Medulla oblongata (tissue), 1 donor: ENCODE results near the gene ZNF749.

Experiments
- DNase-seq: peaks from one replicate; pipeline ENCODE4 v3.0.0-alpha.2; 2015; ENCODE audit errors: extremely low spot score

ZNF749 gene

DNA sequence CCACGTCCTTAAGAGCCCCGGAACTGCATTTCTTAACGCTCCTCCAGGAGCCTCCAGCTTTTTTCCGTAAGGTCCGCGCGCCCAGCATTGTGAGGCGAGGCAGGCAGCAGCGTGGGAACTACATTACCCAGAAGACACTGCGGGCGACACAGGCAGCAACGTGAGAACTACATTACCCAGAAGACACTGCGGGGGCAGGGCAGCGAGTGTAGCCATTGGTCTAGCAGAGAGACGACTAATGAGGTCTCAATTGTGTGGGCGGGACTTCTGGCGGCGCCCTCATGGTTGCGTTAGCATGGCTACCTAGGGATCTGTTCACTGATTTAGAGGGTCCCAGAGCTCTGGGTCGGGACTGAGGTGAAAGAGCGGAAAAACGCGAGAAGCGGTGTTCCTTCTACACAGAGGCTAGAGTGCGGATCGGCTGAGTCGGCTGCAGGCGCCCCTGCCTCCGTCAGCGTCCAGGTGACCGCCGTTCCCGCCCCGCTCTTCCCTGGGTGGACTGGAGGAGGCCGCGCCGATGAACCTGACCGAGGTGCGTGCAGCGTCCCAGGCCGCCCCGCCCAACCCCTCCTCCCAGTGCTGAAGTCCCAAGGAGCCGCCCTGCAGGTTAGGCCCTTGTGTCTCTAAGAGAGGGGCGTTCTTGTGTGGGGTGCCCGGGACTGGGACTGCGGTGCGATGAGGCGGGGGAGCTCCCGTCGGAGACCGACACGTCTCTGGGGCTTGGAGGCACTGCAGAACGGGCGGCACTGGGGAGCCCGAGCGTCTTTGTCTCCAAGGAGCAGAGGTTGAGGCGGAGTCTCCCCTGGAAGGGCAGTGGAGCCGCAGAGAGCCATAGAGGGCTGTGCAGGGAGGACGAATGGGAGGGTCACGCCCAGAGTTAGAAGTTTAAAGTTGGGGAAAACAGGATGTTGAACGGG, at the start of gene ZNF749:
ZNF749 (plus strand) TSS at position 264 of the 917 bp plus-strand sequence; CDS start at position 518, 254 bp downstream.
- DNase-seq: peak; percentile 99

DNA sequence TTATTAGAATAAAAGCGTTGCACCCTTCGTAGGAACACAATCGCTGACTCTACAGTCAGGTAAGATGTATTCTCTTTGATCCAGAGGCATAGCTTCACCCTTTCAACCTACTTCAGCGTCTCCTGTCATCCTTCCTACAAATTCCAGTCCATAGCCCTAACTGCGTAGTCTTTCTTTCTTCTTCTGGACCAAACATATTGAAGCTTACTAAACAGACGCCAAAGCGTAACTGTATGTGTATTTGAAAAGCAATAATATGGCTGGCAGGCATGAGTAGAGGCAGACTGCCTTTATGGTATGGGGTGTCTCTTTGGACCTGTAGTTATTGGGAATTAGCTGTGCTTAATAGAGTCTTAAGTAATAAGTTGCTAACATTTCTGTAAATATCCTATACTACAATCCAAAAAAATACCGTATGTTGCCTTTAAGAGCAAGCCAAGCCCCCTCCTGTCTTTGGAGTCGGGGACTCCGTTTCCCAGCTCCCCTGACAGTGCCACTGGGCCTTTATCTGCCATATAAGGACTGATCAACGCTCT, 45.9 kb upstream of the ZNF749 start:
- DNase-seq: no peak

DNA sequence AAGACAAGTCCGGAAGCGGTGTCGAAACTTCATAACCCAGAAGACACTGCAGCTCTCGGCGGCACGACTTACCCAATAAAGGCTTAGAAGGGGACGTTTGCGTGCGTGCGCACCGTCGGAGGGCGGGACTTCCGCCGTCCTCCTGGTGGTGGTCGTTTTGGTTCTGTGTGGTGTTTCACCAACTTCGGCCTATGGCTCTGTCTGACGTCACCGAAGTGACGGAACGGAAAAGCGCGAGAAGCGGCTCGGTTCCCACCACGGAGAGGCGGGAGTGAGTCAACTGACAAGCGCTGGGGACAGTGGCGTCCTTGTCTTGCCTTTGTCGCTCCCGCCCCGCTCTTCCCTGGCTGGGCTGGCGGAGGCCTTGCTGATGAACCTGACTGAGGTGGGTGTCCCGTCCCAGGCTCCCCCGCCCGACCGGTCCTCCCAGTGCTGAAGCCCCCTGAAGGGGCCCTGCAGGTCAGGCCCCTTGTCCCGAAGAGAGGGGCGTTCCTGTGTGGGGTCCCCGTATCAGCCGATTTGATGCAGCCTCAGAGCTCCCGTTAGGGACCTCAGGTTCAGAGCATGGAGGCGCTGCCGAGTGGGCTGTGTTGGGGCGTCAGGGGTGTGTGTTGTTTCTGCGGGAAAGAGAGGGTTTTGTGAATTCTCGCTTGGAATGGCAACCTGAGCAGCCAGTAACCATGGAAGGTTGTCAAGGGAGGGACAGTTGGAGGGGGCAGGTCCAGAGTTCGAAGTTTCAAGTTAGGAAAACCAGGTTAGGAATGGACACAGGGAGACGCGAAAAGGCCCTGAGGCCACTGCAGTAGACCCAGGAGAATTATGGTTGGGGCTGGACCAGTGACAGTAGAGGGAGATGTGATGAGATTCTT, 45.2 kb upstream of the ZNF749 start, which contains the start of gene ZNF548:
ZNF548 (plus strand) TSS at position 125 of the 869 bp plus-strand sequence; CDS start at position 371, 246 bp downstream.
- peak; percentile 99 for DNase-seq

DNA sequence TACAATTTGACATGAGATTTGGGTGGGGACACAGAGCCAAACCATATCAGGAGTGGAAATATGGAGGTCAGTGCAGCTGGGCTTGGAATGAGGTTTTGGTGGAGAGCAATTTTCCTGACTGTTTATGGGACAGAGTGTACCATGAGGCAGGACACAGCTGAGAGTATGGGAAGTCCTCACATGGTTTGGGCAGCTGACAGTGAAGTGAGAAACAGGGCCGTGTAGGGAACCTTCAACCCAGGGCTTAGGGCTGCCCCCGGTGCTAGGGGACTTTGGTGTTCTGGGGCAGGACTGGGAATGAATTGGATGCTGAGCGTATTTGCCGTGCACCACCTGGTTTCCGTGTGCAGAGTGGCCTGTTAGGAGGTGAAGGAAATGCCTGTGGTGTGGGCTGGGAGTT, 39.4 kb upstream of the ZNF749 start:
- no peak for DNase-seq

DNA sequence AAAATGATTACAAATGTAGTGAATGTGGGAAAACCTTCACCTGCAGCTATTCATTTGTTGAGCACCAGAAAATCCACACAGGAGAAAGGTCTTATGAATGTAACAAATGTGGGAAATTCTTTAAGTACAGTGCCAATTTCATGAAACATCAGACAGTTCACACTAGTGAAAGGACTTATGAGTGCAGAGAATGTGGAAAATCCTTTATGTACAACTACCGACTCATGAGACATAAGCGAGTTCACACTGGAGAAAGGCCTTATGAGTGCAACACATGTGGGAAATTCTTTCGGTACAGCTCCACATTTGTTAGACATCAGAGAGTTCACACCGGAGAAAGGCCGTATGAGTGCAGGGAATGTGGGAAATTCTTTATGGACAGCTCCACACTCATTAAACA, 36.3 kb upstream of the ZNF749 start:
- no peak for DNase-seq

DNA sequence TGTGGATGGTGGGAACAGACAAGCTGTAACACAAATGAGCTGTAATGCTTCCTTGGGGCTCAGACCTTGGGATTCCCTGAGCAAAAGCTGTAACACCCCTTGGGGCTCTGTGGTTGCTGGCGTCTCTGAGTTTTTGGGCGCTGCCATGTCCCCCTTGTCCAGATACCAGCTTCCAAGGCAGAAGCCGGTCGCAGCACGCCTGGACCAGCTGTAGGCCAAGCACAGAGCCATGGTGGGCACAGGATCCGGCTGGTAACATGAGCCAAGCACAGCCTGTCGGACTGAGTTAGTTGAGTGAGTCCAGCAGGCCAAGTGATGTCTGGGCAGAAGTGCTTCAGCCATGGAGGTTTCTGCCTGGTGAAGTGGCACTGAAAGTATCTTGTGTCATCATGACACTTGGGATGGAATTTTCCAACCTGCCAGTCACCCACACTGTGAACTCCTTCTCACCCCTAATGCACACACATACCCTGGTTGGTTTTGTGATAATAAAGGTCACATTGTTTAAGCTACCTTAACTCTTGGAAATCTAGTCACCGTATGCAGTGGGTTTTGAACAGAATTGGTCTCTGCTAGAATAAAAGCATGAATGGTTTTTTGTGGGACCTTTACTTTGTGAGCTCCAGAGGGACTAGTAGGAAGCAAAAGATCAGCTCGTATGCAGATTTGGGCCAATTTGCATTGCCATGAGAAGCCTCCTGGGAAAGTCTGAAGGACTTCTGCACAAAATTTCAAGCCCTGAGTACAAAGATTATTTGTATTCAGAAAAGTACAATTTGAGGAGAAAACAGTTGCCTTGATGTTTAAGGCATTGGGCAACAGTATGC, 31.2 kb upstream of the ZNF749 start:
- no peak for DNase-seq

DNA sequence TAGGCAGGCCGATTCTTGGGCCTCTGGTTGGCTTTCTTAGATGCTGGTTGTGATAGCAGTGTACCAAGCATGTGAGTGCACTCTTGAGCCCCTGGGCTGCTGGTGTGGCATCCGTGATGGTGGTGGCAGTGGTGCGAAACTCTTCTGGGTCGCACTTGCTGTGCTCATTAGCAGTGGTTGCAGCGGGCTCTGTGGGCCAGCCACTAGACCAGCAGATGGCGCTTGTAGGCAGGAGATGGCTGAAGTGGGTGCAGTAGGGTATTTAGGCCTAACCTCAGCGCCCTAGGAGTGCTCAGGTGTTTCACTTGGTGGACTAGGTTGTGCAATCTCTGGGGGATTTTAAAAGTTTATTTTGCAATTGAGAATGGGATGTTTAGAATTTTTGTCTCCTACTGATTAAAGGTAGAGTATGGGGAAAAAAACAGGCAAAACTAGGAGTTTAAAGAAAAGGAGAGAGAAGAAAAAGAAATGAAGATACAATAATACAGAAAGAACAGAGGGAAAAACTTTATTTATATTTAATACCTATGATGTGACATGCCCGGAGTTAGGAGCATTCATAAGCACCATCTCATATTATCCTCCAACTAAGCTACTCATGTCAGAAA, 28.5 kb upstream of the ZNF749 start:
- peak; percentile 37 for DNase-seq

DNA sequence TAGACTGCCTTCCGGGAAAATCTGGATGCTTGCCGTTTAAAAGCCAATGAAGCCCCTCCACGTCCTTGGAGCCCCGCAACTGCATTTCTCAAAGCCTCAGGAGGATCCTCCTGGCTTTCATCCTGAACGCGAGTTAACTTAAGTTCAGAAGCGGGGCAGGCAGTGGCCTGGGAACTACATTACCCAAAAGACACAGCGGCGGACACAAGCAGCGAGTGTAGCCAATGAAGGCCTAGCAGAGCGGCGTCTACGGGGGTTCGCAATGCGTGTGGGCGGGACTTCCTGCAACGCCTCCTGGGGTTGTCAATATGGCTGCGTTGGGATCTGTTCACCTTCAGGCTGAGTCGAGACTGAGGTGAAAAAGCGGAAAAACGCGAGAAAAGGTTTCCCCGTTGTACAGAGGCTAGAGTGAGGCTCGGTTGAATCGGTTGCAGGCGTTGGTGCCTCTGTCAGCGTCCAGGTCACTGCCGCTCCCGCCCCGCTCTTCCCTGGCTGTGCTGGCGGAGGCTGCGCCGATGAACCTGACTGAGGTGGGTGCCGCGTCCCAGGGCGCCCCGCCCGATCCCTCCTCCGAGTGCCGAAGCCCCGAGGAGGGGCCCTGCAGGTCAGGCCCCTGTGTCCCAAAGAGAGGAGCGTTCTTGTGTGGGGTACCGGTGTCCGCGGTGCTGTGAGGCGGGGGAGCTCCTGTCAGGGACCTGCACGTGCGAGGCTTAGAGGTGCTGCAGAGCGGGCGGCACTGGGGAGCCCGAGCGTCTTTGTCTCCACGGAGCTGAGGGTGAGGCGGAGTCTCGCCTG, 24.1 kb upstream of the ZNF749 start, which contains the start of gene ZNF17:
ZNF17 (plus strand) TSS at position 285 of the 795 bp plus-strand sequence. CDS start 2,455 bp downstream, outside the sequence.
- peak; percentile 98 for DNase-seq

DNA sequence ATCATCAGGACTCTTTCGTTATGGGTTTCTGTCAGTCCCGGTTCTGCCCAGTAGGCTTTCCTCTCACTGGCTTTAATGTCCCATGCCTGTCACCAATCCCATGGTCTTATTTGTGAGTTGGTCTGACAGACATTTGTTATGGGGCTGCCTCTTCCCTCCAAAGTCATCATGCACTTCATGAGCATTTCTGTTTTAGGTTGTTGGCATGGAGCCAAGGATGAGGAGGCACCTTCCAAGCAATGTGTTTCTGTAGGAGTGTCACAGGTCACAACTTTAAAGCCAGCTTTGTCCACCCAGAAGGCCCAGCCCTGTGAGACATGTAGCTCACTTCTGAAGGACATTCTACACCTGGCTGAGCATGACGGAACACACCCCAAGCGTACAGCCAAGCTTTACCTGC, 15.7 kb upstream of the ZNF749 start:
- no peak for DNase-seq

DNA sequence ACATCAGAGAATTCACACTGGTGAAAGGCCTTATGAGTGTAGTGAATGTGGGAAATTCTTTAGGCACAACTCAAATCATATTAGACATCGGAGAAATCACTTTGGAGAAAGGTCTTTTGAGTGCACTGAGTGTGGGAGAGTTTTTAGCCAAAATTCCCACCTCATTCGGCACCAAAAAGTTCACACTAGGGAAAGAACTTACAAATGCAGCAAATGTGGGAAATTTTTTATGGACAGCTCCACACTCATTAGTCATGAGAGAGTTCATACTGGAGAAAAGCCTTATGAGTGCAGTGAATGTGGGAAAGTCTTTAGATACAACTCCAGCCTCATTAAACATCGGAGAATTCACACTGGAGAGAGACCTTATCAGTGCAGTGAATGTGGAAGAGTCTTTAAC, 14.1 kb upstream of the ZNF749 start:
- no peak for DNase-seq

DNA sequence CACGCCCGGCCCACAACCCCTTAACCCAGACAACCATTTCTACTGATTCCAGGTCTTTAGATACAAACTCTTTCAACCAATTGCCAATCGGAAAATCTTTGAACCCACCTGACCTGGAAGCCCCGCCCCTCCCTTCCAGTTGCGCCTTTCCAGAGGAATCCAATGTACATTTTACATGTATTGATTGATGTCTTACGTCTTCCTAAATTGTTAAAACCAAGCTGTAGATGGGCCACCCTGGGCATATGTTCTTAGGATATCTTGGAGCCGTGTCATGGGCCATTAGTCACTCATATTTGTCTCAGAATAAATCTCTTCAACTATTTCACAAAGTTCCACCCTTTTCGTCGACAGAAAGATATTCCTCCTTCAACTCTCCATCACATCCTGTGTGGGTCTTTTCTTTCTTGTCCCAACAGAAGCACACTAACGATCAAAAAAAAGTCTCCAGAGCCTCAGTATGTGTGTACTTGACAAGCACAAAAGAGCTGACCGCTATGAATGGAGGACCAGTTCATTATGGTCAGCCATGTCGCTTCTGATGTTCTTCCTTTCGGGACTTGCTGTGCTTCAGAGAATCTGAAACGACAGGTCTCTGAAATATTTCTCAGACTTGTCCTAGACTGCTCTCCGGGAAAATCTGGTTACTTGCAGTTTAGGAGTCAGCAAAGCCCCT, 601 bp upstream of the ZNF749 start:
- no peak for DNase-seq

DNA sequence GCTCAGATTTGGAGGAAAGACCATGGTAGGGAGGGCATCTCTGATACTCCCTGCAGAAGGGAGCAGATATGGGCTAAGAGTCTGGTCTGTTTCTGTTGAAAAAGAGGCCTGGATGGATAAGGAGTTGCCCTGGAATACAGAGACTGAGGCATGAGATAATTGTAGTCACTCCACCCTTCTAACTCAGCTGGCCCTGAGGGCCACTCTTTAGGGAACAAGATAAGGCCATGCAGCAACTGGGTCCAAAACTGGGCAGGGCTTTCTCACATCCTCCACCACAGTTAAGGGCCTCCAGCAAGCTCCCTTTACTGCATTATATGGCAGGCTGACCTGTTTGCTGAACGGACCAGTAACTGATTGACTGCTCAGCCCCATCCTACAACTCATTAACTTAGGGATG, 1.3 kb downstream of the ZNF749 start:
- DNase-seq: no peak

DNA sequence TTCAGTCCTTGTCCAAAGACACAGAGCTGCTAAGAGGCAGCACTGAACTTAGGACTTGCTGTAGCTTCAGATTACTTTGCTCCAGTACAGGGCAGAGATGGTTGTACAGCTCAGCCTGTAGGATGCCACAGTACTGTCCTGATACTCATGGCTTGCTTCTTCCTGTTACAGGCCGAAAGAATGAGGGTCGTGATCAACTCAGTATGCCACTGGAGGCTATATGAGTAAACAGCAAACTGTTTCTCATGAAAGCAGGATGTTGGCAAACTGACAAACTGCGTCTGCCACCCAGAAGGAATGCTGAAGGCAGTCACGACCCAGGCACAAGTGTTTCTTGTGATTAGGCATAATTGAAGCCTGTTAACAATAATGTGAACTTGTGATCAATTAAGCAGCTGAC, 2.8 kb downstream of the ZNF749 start:
- DNase-seq: no peak

DNA sequence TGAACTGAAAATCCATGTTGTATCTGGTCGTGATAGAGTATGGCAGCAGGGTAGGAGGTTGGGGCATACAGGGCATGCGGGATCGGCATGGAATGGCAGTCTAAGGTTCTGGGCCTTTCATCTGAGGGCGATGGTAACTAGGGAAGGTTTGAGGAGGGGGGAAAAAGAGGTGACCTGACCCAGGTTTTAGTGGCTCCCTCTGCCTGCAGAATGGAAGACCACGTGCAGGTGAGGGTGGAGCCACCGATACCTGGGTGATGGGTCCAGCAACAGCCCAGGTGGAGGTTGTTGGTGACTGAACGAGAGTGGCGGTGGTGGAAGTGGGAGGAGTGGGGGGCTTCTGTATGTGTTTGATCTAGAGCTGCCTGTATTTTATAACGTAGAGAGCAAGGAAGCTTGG, 3.8 kb downstream of the ZNF749 start:
- DNase-seq: no peak

DNA sequence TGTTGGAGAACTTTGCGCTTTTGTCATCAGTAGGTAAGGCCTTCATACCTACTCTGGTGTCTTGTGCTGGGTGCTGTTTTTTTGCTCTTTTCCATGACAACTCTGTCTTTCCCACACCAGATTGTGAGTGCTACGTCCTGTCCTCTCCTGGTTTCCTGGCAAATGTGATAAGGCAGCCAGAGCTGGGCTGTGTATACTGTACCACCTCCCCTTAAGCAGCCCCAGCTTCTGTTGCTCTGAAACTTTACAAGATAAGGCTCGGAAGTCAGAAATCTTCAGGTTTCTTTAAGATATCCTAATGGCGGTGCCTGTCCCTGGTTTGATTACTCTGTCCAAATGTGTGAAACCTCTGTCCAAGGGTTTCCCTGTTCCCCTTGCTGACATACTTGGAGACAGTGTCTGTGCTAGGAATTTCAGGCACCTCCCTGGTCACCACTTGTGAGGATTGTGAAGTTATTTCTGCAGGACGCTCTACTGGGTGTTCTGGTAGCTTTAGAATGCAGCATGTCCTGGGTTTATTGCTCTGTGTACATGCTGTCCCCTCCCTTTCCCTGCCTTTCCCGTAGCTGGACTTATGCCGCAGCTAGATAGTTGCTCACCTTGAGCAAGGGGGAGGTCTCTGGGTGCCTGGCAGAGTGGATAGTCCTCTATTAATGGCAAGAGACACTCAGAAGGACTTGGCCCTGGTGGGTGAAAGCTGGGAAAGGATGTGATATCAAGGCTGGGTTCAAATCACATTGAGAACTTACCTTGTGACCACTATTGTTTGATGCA, 7.0 kb downstream of the ZNF749 start:
- DNase-seq: no peak

DNA sequence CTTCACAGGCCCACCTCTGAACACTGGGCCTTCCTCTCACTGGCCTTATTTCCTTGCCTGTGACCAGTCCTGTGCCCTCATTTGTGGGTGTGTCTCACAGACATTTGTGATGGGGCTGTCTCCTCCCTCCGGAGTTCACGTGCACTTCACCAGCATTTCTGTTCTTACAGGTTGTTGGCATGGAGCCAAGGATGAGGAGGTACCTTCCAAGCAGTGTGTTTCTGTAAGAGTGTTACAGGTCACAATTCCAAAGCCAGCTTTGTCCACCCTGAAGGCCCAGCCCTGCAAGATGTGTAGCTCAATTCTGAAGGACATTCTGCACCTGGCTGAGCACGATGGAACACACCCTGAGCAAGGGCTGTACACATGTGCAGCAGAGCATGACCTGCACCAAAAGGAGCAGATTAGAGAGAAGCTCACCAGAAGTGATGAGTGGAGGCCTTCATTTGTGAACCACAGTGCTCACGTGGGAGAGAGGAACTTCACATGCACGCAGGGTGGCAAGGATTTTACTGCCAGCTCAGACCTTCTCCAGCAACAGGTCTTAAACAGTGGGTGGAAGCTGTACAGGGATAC, 8.1 kb downstream of the ZNF749 start:
- DNase-seq: no peak

DNA sequence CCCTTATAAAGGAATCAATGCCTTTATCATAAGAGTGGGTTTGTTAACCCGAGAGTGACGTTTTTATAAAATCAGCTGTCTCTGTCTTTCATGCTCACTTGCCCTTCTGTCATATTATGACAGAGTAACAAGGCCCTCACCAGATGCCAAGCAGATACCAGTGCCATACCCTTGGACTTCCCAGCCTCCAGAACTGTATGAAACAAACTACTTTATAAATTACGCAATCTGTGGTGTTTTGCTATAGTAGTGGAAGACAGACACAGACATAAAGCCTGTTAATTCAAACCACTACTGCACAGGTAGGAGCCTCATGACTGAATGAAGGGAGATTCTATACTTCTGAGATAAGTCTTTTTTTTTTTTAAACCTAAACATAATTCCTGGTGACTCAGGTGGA, 17.2 kb downstream of the ZNF749 start:
- DNase-seq: no peak

DNA sequence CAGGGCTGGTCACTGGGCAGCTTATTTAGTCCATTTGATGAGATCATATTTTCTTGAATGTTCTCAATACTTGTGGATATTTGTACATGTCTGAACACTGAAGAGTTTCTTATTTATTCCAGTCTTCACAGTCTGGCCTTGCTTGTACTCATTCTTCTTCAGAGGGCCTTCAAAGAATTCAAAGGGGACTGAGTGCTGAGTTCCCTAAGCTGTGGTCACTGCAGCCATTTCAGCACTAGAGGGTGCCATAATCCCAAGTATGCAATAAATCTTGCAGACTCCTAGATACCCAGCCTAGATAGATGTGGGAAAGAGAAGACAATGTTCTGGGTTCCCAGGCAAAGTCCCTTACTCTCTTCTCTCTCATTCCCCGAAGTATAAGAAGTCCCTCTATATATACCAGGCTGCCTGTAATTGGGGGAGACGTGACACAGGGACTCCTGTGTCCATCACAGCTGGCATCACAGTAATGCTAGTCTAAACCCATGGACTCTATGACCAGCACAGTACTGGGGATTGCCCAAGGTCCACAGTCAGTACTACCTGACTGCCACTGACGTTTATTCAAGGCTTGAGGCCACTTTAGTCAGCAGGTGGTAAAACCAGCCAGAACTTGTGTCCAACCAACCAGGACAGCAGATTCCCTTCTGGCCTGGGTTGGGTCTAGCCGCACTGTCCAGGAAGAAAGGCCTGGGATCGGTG, 30.7 kb downstream of the ZNF749 start:
- no peak for DNase-seq
